Measurements from ENCODE around the gene PAPPA2.

Gene PAPPA2

GRCh38 chr1:176888471-176889032 is 425.6 kb downstream of the PAPPA2 start:
- no peaks in the 10 kb centered on the region for H3K36me3 Mint-ChIP-seq (ENCODE audit: low read depth)
- H3K27me3 Mint-ChIP-seq (ENCODE audit: low read depth), result no peaks in the 10 kb centered on the region
- H3K4me3 Mint-ChIP-seq, result no peak overlapping the region
- no peaks in the 10 kb centered on the region for H3K4me1 Mint-ChIP-seq (ENCODE audit: low read depth)
- H3K9me3 Mint-ChIP-seq, result no peaks in the 10 kb centered on the region
- no peak overlapping the region for H3K27ac Mint-ChIP-seq
- DNase-seq (ENCODE audit: low spot score), result no peak

DNA sequence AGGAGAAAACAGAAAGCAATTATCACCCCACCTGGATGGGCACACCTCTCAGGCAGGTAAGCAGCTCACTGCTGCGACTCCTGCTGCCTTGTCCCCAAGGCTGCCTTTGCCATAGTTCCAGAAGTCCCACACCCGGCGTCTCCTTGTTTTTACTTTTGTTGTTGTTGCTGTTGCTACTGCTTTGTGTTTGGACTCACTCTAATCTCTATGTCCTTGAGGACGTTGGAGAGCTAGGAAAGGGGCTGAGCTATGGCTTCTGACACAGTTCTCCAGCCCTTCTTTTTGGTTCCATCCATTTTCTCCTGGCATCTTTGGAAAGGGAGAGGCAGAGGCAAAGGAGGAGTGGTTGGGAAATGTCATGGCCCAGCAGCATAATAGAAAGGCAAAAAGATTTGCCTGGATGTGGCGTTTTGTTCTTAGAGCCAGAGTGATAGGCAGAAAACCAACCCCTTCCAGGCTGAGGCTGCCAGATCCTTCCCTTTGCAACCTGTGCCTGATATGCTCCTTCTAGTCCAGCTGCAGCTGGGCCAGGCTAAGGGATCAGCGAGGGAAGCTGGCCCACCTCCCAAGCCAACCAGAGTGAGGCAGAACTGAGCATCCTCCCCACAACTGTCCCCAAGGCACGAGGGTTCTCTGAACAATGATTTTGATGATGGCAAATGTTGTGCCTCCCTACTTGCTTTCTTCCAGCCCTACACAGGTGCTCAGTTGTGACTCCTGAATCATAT is 430.8 kb downstream of the PAPPA2 start:
- DNase-seq (ENCODE audit: low spot score), result no peak
- H3K4me3 Mint-ChIP-seq, result no peak overlapping the region
- H3K4me1 Mint-ChIP-seq (ENCODE audit: low read depth), result peaks cover 4% of the 10 kb centered on the region
- H3K36me3 Mint-ChIP-seq (ENCODE audit: low read depth), result no peaks in the 10 kb centered on the region
- H3K27me3 Mint-ChIP-seq (ENCODE audit: low read depth), result peaks cover 3% of the 10 kb centered on the region
- no peak overlapping the region for H3K27ac Mint-ChIP-seq
- no peaks in the 10 kb centered on the region for H3K9me3 Mint-ChIP-seq

DNA sequence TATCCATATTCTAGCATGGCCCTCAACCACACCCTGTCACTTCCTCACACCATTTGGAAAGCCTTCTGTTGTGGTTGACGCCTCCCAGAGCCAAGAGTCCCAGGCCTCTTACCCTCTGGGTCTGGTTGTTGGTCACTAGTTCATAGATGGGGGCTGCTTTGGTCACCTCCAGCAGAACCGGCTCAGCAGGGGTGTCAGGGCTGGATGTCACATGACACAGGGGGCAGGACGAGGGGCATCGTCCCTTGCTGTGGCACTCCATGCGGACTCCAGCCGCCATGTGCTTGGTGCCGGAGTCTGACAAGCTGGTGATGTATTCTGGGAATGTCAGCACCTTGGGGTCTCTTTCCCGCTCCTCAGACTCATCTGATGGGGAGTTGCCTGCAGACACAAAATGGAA is 431.5 kb downstream of the PAPPA2 start:
- H3K36me3 Mint-ChIP-seq (ENCODE audit: low read depth), result no peaks in the 10 kb centered on the region
- no peak for DNase-seq (ENCODE audit: low spot score)
- H3K4me3 Mint-ChIP-seq, result no peak overlapping the region
- peaks cover 4% of the 10 kb centered on the region for H3K4me1 Mint-ChIP-seq (ENCODE audit: low read depth)
- H3K27me3 Mint-ChIP-seq (ENCODE audit: low read depth), result peaks cover 3% of the 10 kb centered on the region
- H3K9me3 Mint-ChIP-seq, result no peaks in the 10 kb centered on the region
- no peak overlapping the region for H3K27ac Mint-ChIP-seq
